ENCODE measurements around the gene MYH6. TPM values are rescaled to one million over a fixed set of nuclear protein-coding genes. Genes with fewer than 3 reads are reported as not detected.

MYH6 gene
- total and polyA plus RNA-seq, 2 donors (not counting 3 experiments of a cell fraction or from before 2014, with no cell fraction given) = not detected

DNA sequence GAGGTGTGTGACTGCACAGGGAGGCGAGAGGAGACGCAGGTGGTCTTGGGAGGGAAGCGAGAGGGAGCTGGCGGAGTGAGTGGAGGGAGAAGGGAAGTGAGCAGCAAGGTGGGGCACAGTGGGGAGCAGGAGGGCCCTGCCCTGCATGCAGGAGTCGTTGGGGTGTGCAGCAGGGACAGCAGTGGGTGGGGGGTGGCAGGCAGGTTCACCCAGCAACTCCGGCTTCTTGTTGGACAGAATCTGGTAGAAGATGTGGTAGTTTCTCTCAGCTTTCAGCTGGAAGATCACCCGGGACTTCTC, 5.0 kb downstream of the MYH6 start:
- BruUV-seq (replicated peaks) = no TSS peak
- intact Hi-C loops (cut with micrococcal nuclease) (no loop called here), dilution Hi-C loops (cut with MboI; ENCODE audit: extremely low pct_ligation_motif_present, low sequenced_read_pairs) (no loop called here)
- no peak for FAIRE-seq
- Histone ChIP-seq H3K9me1 (replicated peaks; ENCODE audit: control insufficient read depth, extremely low read depth, insufficient read depth, low read length) (no peaks in the 10 kb centered on the region), H3K9me3 (replicated peaks; ENCODE audit: control insufficient read depth, insufficient read depth, low read length) (no peaks in the 10 kb centered on the region), H3K27me3 (ENCODE audit: control insufficient read depth in 2 of 2, insufficient read depth in 2 of 2, low read length in 2 of 2) (no peaks in the 10 kb centered on the region), H3K9ac (replicated peaks; ENCODE audit: extremely low read depth, insufficient read depth, low read length) (no peak overlapping the region), H3K36me3 (ENCODE audit: control insufficient read depth in 2 of 2, extremely low read depth in 1 of 2, insufficient read depth in 2 of 2, low read length in 2 of 2) (no peaks in the 10 kb centered on the region), H3K27ac (ENCODE audit: insufficient read depth, low read depth, low read length) (no peak overlapping the region), H2AFZ (ENCODE audit: low read depth, low read length) (no peak overlapping the region), H3K79me2 (ENCODE audit: control insufficient read depth, insufficient read depth, low read length) (no peaks in the 10 kb centered on the region), H3K4me2 (ENCODE audit: insufficient read depth, low read length) (no peak overlapping the region), H3K4me3 (replicated peaks in 1 of 3; ENCODE audit: insufficient read depth in 1 of 3, low read depth in 1 of 3, low read length in 3 of 3) (no peak overlapping the region), H4K20me1 (replicated peaks; ENCODE audit: control insufficient read depth, extremely low read depth, insufficient read depth, low read length) (no peaks in the 10 kb centered on the region), H3K4me1 (ENCODE audit: control insufficient read depth, extremely low read depth, insufficient read depth, low read length) (no peaks in the 10 kb centered on the region)
- TF ChIP-seq MYC (IDR thresholded peaks at IDR 0.05; ENCODE audit: low read depth, low read length) (no peak), EZH2 (IDR thresholded peaks at IDR 0.05; ENCODE audit: borderline replicate concordance, low read depth, low read length, severe bottlenecking) (no peak), POLR2AphosphoS5 (IDR thresholded peaks at IDR 0.05; ENCODE audit: insufficient read depth, low read depth, low read length) (no peak), POLR2A (IDR thresholded peaks at IDR 0.05; ENCODE audit: low read depth, low read length) (no peak), GATA2 (IDR thresholded peaks at IDR 0.05; ENCODE audit: insufficient read depth, insufficient read length, low read depth, low read length) (no peak), JUN (IDR thresholded peaks at IDR 0.05; ENCODE audit: borderline replicate concordance, insufficient read depth, insufficient read length, low read depth) (no peak), FOS (IDR thresholded peaks at IDR 0.05; ENCODE audit: borderline replicate concordance, insufficient read depth, low read length) (no peak)
- TF ChIP-seq, protein P1, sequence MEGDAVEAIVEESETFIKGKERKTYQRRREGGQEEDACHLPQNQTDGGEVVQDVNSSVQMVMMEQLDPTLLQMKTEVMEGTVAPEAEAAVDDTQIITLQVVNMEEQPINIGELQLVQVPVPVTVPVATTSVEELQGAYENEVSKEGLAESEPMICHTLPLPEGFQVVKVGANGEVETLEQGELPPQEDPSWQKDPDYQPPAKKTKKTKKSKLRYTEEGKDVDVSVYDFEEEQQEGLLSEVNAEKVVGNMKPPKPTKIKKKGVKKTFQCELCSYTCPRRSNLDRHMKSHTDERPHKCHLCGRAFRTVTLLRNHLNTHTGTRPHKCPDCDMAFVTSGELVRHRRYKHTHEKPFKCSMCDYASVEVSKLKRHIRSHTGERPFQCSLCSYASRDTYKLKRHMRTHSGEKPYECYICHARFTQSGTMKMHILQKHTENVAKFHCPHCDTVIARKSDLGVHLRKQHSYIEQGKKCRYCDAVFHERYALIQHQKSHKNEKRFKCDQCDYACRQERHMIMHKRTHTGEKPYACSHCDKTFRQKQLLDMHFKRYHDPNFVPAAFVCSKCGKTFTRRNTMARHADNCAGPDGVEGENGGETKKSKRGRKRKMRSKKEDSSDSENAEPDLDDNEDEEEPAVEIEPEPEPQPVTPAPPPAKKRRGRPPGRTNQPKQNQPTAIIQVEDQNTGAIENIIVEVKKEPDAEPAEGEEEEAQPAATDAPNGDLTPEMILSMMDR (IDR thresholded peaks at IDR 0.05; ENCODE audit: extremely low read depth in 1 of 2, insufficient read depth in 1 of 2, low read depth in 1 of 2, low read length in 2 of 2) = no peak
- TF ChIP-seq, protein P2, sequence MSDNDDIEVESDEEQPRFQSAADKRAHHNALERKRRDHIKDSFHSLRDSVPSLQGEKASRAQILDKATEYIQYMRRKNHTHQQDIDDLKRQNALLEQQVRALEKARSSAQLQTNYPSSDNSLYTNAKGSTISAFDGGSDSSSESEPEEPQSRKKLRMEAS (IDR thresholded peaks at IDR 0.05; ENCODE audit: insufficient read depth, insufficient read length) = no peak
- ChIA-PET CTCF (no interaction called here), POLR2A (no interaction called here)
- DNase-seq (ENCODE audit: low read depth, low spot score) = no peak

All from endothelial cell of umbilical vein (primary cell).